Esophagus muscularis mucosa (tissue), 4 donors: ENCODE results near the gene OR10K2. TPM values are rescaled to one million over a fixed set of nuclear protein-coding genes. Genes with fewer than 3 reads are reported as not detected.

Source experiments
- DNase-seq: peaks from one replicate; pipeline ENCODE4 v3.0.0-alpha.2; 2017; ENCODE audit errors: extremely low spot score
- H3K27ac ChIP-seq, 4 donors: fragments of 200-600 bp; sonication (generic); replicated peaks in 1 of 4; 1 replicate in 3 of 4; 2 replicates in 1 of 4; pipeline ENCODE4 v1.5.1; 2016 to 2019; ENCODE audit warnings: mild to moderate bottlenecking in 1 of 4
- H3K27me3 ChIP-seq, 4 donors: fragments of 200-600 bp; sonication (generic); one replicate each; pipeline versions ENCODE4 v1.5.1 to v1.6.0; 2016 to 2019
- H3K36me3 ChIP-seq, 4 donors: fragments of 200-600 bp; sonication (generic); one replicate each; pipeline ENCODE4 v1.5.1; 2016 to 2019
- H3K4me1 ChIP-seq, 4 donors: fragments of 200-600 bp; sonication (generic); one replicate each; pipeline ENCODE4 v1.5.1; 2016 to 2019
- H3K4me3 ChIP-seq, 4 donors: fragments of 200-600 bp; sonication (generic); 1 replicate in 2 of 4; 2 replicates in 2 of 4; pipeline ENCODE4 v1.5.1; 2016 to 2019; ENCODE audit warnings: mild to moderate bottlenecking in 4 of 4, moderate library complexity in 1 of 4
- H3K9me3 ChIP-seq, 4 donors: fragments of 200-600 bp; sonication (generic); 1 replicate in 3 of 4; 2 replicates in 1 of 4; pipeline ENCODE4 v1.5.1; 2016 to 2019
- CTCF ChIP-seq, 3 experiments: fragments of 200-600 bp in 2 of 3; fragments of 450-650 bp in 1 of 3; sonication (generic) in 2 of 3; IDR thresholded peaks; one replicate each; pipeline ENCODE4 v1.5.1; 2017 to 2019; ENCODE audit warnings: antibody characterized with exemption in 3 of 3, mild to moderate bottlenecking in 2 of 3, moderate library complexity in 1 of 3
- EP300 ChIP-seq: sonication (generic); formaldehyde crosslinking; IDR thresholded peaks from one replicate; pipeline ENCODE4 v1.6.1; 2017; ENCODE audit warnings: antibody characterized with exemption
- POLR2A ChIP-seq: fragments of 450-650 bp; IDR thresholded peaks from one replicate; pipeline ENCODE4 v1.6.1; 2017; ENCODE audit warnings: antibody characterized with exemption, moderate library complexity, mild to moderate bottlenecking, low read depth
- POLR2AphosphoS5 ChIP-seq, 2 donors: sonication (generic); formaldehyde crosslinking; IDR thresholded peaks; one replicate each; pipeline ENCODE4 v1.6.1; 2017; ENCODE audit warnings: antibody characterized with exemption in 2 of 2
- WGBS: methylation state at CpG from one replicate; pipeline ENCODE4 v1.1.5; 2018; 5-methylcytosine and 5-hydroxymethylcytosine counted together
- intact Hi-C: fragments of 100-400 bp; cut with DNase I; formaldehyde crosslinking; loops from one replicate; pipeline ENCODE4 v1.15.1; 2023
- total RNA-seq, 4 donors: library from RNA; depleted of rRNA; stranded (reverse); fragments of >200 nt; gene quantifications; one replicate each; pipeline versions ENCODE4 v1.1.0 to v1.2.1, GENCODE V29; 2016

The OR10K2 gene
- total RNA-seq, 4 donors from 2014 or later, result not detected

GRCh38 chr1:158398818-158399514 lies 27.1 kb downstream of the OR10K2 start, which contains the start of gene OR10T2:
Gene OR10T2, minus strand, starts transcription at chr1:158399466. Its CDS starts 0 bp downstream, at chr1:158399466.
- no peak for DNase-seq
- 70% methylated on average over 5 of the region's 5 CpGs for WGBS
- Histone ChIP-seq H3K4me3 (no peak within 1 kb of the TSS), H3K4me1 (no peaks in the 10 kb centered on the region), H3K36me3 (no peaks in the 10 kb centered on the region), H3K9me3 (no peaks in the 10 kb centered on the region), H3K27ac (no peak within 1 kb of the TSS), H3K27me3 (no peaks in the 10 kb centered on the region)
- TF ChIP-seq POLR2AphosphoS5 (IDR thresholded peaks at IDR 0.05) (no peak), EP300 (no peak), POLR2A (no peak), CTCF (IDR thresholded peaks at IDR 0.05) (no peak)
- intact Hi-C loops, result no loop called here

GRCh38 chr1:158396646-158397045 lies 29.4 kb downstream of the OR10K2 start:
- H3K4me3 ChIP-seq, result no peak overlapping the region
- no peak for DNase-seq
- H3K9me3 ChIP-seq, result no peaks in the 10 kb centered on the region
- H3K27me3 ChIP-seq, result no peaks in the 10 kb centered on the region
- WGBS, result 76% methylated on average over 3 of the region's 3 CpGs
- intact Hi-C loops, result no loop called here
- H3K36me3 ChIP-seq, result no peaks in the 10 kb centered on the region
- no peaks in the 10 kb centered on the region for H3K4me1 ChIP-seq
- H3K27ac ChIP-seq, result no peak overlapping the region
- TF ChIP-seq POLR2A (no peak), POLR2AphosphoS5 (IDR thresholded peaks at IDR 0.05) (no peak), EP300 (no peak), CTCF (IDR thresholded peaks at IDR 0.05) (no peak)

- TF ChIP-seq EP300 (no peak), CTCF (IDR thresholded peaks at IDR 0.05) (no peak), POLR2AphosphoS5 (IDR thresholded peaks at IDR 0.05) (no peak), POLR2A (no peak)
- no peak for DNase-seq
- H3K9me3 ChIP-seq, result no peaks in the 10 kb centered on the region
- H3K4me1 ChIP-seq, result no peaks in the 10 kb centered on the region
- intact Hi-C loops, result no loop called here
- H3K4me3 ChIP-seq, result no peak overlapping the region
- no peak overlapping the region for H3K27ac ChIP-seq
- H3K36me3 ChIP-seq, result no peaks in the 10 kb centered on the region
- no peaks in the 10 kb centered on the region for H3K27me3 ChIP-seq
- 93% methylated on average over 5 of the region's 5 CpGs for WGBS
These were observed 32.6 kb downstream of the OR10K2 start for GRCh38 chr1:158393476-158393875.

GRCh38 chr1:158391099-158391498 lies 34.9 kb downstream of the OR10K2 start:
- Histone ChIP-seq H3K27me3 (no peaks in the 10 kb centered on the region), H3K36me3 (no peaks in the 10 kb centered on the region), H3K4me3 (no peak overlapping the region), H3K4me1 (no peaks in the 10 kb centered on the region), H3K9me3 (no peaks in the 10 kb centered on the region), H3K27ac (no peak overlapping the region)
- intact Hi-C loops, result no loop called here
- DNase-seq, result no peak
- TF ChIP-seq CTCF (IDR thresholded peaks at IDR 0.05) (no peak), POLR2A (no peak), EP300 (no peak), POLR2AphosphoS5 (IDR thresholded peaks at IDR 0.05) (no peak)

GRCh38 chr1:158390331-158390730 lies 35.7 kb downstream of the OR10K2 start:
- no peak for DNase-seq
- no peak for TF ChIP-seq CTCF (IDR thresholded peaks at IDR 0.05)
- no peak for TF ChIP-seq EP300
- TF ChIP-seq POLR2AphosphoS5 (IDR thresholded peaks at IDR 0.05), result no peak
- no peak for TF ChIP-seq POLR2A
- Histone ChIP-seq H3K27ac (no peak overlapping the region), H3K9me3 (no peaks in the 10 kb centered on the region), H3K27me3 (no peaks in the 10 kb centered on the region), H3K4me1 (no peaks in the 10 kb centered on the region), H3K36me3 (no peaks in the 10 kb centered on the region), H3K4me3 (no peak overlapping the region)
- WGBS, result 43% methylated on average over 1 of the region's 1 CpG
- intact Hi-C loops, result no loop called here
